ENCODE results near the gene RPS6KC1.
A peak's percentile ranks its signal among the peaks of the same experiment; 100 is the strongest.

The RPS6KC1 gene

GRCh38 chr1:213099682-213100399 lies 48.8 kb downstream of the RPS6KC1 start:
- H3K27ac ChIP-seq, result peak overlapping the region; percentile 52
- TF ChIP-seq CTCF (conservative IDR thresholded peaks at IDR 0.05), result no peak

- H3K27ac ChIP-seq, result peak overlapping the region; percentile 52
These were observed 49.5 kb downstream of the RPS6KC1 start for GRCh38 chr1:213100565-213100964.

- no peak overlapping the region for H3K27ac ChIP-seq
These were observed 52.6 kb downstream of the RPS6KC1 start for GRCh38 chr1:213103377-213104306.

DNA sequence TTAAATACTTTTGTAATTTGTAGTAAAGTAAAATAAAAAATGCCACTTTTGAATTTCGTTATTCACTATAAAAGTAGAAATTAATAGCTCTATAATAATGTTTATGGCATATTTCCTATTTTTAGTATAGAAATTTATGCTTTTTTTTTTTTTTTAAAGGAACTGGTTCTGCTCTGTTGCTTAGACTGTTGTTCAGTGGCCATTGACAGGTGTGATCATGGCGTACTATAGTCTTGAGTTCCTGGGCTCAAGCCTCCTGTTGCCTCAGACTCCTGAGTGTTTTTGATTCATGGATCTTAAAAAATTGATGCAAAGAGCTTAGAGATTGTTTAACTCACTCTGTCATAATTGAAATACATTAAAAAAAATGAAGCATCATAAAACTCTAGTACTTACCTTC lies 53.6 kb downstream of the RPS6KC1 start:
- no peak for TF ChIP-seq CTCF (conservative IDR thresholded peaks at IDR 0.05)
- no peak overlapping the region for H3K27ac ChIP-seq

More at GRCh38 chr1:213103377-213104306, 52.6 kb downstream of the RPS6KC1 start:
- no peak for TF ChIP-seq CTCF (conservative IDR thresholded peaks at IDR 0.05)

DNA sequence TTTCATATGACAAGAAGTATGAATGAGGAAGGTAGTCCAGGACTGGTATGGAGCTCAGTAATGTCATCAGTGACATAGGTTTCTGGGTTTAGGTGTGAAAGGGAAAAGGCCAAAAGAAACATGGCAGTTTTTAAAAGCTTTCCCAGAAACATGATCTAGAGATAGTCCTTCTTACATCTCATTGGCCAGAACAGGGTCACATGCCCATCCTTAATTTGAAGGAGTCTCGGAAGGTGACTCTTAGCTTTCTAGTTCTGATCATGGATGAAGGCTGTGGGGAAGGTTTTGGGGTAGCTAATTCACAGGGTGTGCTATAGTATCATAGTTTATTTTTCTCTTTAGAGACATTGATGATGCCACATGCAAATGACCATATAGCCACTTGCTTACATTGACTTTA lies 55.3 kb downstream of the RPS6KC1 start:
- no peak for TF ChIP-seq CTCF (conservative IDR thresholded peaks at IDR 0.05)
- no peak overlapping the region for H3K27ac ChIP-seq

DNA sequence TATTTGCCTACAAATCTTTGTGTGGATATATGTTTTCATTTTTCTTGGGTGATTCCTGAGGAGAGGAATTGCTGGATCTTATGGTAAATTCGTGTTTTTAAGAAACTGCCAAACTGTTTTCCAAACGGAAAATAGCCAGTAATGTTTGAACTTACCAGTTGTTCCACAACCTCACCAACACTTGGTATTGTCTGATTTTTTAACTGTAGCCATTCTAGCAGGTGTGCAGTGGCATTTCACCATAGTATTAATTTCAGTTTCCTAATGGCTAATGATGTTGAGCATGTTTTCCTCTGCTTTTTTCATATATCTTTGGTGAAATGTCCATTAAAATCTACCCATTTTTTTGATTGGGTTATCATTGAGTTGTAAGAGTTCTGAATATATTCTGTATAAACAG lies 56.6 kb downstream of the RPS6KC1 start:
- H3K27ac ChIP-seq, result no peak overlapping the region
- TF ChIP-seq CTCF (conservative IDR thresholded peaks at IDR 0.05), result no peak

DNA sequence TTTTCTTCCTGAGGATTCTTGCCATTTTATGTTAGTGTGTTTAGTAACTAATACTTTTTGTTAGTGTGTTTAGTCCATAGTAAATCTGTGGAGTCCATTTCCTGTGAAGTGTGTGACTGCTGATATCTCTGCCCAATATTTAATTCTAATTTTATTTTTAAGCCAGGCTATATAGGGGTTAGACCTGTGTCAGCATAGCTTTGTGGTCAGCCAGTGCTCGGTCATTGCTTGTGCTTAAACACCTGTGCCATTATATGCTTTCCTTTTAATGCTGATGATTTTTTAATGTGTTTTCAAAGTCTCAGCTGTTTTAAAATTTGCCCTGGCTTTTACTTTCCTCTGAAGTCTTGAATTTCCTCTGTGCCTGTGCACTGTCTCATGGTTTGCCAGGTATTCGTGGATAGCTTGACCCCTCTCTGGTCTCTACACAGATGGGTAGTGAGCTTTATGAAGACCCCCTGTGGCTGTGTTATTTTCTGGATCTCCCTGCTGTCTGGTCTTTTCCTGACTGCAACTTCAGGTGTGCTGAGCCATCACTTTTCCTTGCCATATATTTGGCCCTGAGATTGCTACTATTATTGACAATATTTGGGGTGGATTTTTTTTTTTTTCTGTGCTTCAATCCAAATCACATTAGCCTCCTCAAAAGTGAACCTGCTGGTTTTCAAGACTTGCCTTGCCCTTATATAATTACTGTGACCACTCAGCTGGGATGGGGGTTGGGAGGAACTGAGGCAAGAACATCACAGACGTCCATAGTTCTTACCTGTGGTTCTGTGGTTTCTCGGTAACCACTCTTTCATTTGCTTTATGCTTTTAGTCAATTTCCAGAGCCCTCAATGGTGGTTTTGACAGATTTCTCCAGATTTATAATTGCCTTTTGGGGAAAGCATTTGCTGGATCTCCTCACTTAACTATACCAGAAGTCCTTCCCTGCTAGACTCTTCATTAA lies 59.6 kb downstream of the RPS6KC1 start:
- TF ChIP-seq CTCF (conservative IDR thresholded peaks at IDR 0.05), result no peak
- H3K27ac ChIP-seq, result peak overlapping the region; percentile 66
